AML-193 (cell line): Measurements from ENCODE around the gene UROS.

Experiments
- DNase-seq, 2 experiments: peaks; one replicate each; lab custom pipeline; 2025; lab: John Stamatoyannopoulos, UW

UROS gene

DNA sequence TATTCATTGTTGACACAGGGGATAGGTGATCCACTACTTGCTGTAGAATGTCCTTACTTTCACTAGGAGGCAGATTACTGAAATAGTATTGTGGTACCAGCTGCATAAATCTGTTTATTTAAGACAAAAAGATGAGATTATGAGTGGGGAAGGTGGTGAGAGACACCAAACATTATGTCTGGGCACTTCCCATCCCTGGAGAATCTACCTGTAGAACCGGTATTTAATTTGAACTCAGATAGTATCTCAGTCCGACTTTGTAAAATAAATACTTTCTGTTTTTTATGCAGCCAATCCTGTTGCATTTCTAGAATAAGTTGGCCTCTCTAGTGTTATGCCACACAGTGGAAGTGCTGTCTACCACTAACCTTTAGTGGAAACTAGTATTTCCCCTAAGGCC, 13.7 kb upstream of the UROS start:
- DNase-seq: no peak

DNA sequence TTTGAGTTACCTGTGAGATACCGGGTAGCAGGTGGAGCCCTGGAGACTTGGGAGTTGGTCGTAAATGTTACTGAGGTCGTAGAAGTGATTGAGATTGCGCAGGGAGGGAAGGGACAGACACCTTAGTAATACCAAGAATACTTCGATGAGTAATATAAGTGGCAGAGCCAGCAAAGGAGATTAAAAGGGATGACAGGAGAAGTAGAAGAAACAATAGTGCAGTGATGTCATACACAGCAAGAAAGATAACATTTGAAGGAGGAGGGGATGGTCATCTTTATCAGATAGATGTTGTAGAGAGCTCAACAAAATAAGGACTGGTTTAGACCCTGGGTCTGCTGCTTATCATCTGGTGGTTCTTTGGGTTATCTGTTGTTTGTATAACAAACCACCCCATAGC, 5.3 kb upstream of the UROS start:
- DNase-seq: no peak

DNA sequence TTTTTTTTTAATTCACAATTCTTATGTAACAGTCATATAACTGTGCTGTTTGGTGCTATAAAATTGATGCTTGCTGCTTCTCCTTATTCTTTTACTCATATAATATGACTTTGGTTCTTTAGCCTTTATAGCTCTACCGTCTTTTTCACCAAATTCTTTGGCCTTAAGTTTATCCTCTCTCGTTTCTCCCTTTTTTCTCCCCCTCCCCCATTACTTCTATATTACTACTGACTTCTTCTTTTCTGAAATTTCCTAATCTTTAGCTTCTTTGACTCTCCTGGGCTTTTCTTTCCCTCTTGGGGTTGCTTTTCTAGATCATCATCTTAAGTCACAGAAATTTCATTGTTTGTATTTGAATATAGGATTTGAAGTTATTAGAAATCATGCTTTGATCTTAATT, 4.1 kb upstream of the UROS start:
- DNase-seq: no peak

DNA sequence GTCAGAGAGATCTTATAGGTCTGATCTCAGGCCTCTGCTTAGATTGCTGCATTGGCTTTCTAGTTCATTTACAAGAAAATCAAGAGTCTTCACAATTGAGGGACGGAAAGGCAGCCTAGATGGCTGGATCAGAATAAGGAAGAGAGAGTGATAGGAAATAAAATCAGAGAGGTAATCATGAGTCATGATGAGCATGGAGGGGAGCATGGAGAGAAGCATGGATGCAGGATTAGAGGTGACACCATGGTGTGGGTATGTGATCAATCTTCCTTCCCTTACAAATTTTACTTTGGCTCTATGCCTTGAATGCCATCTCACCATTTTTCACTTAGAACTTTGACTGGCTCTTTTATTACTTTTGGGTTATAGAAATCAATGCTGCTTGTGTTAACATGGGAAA, 1.7 kb upstream of the UROS start:
- DNase-seq: no peak

DNA sequence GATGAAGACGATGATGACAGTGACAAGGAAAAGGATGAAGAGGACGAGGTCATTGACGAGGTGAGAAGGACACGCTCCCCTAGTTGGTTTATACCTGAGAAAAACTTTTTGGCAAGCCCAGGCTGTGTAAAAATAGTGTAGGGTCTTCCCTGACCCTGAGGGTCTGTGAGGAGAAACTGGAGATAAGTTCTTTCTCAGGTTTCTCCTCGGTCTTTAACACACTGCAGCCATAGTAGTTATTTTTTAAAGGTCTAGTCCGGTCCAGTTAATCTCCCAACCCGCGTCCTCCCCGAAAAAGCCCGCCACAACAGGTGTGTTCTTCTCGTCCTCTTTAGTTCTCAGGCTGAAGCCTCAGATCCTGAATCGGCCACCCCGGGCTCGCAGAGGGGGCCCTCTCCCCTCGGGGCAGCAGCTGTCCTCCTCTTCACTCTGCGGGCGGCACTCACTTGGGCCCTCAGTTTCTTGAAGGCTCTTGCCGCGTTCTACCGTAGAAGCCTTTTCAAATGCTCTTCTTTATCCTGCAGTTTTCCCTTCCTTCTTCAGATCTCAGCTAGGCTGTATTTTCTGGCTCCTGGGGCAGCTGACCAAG, 699 bp upstream of the UROS start:
- no peak for DNase-seq

DNA sequence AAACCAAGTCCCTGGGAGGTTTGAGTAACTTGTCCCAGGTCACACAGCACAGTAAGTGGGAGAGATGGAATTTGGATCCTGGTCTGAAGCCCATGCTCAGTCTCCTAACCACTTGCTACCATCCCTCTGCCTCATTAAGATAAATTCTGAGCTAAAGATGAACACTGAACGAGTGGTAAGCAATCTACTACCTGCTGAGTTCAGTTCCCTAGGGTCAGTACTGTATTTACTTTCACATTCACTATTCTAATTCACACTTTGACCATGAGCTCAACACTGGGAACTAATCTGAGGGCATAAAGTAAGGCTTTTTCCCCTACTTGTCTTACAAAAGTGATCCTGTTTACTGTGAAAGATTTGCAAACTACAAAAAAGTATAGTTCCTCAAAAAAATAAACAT, 2.4 kb downstream of the UROS start:
- DNase-seq: no peak

DNA sequence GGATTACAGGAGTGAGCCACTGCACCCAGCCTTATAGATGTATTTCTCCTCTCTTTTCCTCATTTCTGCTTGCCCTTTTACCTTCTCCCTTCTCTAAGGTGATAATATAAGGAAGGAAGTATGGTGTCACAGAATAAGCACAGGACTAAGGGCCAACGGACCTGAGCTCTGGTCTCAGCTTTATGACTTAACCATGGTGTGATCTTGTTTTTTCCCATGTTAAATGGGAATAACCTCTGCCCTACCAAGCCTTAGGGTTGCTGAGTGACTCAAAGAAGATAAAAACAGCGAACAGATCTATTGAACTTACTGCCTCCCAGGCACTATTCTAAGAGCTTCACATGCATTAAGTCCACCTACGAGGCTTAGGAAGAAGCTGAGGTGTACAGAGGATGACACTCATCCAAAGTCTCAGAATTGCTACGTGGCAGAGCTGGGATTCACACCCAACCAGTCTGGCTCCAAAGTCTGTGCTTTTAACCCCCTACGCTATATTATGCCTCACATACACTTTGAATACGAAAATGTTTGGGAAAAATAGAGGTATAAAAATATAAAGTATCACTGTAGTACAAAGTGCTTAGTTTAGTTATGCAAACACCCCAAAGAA, 5.6 kb downstream of the UROS start:
- DNase-seq: no peak

DNA sequence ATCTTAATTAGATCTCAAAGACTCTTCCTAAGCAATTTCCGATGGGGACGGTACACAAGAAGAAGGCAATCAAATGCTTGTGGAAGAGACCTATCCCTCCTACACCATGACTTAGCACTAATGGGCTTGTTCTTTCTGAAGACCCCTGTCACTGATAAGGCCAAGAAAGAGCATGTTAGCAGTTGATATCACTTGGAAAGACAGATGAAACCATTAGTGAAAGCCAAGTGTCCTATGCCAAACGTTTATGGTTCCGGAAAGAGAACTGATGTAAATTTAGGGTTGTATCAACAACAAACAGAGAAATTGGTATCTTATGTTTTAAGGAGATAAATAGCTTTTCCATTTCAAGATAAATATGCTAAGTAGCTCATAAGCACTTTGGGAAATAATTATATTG, 6.5 kb downstream of the UROS start:
- no peak for DNase-seq

DNA sequence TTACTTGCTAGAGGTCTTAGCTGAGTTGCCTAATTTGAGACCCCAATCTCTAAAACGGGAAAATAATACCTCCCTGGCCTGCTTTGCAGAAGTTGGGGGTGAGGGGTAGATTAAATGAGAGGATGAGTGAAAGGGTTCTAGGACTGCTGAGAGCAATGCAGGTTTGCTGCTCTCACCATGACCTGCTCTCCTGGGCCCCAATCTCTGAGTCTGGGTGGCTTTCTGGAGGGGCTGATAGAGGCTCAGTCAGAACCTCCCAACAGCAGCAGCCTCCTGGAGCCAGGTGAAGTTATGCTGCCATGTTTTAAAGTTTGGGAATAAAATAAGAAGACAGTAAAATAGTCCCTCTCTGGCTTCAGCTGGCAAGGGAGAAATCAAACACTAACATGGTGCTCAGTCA, 7.3 kb downstream of the UROS start:
- DNase-seq: no peak

DNA sequence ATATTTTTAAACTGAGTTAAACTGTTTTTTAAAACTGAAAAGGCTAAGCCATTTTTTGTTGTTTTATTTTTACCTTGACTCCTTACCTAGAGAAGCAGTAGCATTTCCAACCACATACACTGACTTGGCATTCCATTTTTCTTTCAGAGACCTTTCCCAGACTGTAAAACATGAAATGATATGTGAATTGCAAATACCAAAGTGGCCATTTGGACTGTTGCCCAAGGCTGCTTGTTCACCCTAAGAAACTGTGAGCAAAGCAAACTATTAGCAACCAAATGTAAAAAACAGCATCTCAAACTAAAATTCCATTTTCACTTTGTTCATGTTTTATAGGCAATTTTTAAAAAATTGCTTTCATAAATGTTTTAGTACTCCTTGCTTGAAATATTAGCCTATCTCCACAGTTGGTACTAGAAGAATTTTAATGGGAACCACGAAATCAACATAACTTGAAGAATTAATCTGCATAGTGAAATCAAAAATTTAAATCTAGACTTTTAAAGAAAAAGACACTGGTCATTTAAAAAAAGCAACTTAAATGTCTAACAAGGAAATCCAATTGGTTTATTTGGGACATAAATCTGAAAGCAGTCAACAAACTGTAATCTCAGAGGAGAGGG, 10.8 kb downstream of the UROS start:
- no peak for DNase-seq

DNA sequence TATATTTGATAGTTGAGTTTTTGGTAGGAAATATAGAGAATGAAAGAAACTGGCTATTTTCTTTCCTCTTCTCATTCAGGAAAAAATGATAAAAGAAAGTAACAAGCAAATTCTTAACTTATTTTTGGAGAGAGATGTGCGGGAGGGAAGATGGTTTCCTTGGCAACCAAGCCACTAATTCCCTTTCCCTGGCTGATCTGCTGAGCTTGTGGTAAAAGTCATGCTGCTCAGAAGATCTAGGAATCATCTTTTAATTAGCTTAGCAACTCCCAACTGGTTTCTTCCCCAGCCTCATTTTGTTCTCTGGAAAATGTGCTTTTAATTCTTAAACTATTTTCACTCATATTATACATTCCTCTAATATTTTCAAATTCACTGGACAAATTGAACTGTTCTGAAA, 11.8 kb downstream of the UROS start:
- no peak for DNase-seq

DNA sequence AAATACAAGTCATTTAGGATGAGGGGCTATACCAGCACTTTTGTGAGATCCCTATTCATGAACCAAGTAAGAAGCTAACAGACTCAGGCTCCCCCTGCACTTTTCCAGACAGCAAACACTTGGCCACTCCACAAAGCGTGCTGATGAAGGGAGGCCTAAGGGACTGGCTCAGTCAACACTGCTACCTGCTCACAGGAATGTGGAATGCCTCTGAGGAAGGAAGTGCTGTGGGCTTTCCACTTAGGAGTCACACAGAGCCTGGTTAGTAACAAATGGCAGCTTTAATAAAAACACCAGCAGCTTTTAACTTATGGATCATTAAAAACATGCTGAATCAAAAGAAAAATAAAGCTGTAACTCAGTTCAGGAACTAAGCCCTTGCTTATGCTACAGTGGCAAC, 15.0 kb downstream of the UROS start:
- no peak for DNase-seq

DNA sequence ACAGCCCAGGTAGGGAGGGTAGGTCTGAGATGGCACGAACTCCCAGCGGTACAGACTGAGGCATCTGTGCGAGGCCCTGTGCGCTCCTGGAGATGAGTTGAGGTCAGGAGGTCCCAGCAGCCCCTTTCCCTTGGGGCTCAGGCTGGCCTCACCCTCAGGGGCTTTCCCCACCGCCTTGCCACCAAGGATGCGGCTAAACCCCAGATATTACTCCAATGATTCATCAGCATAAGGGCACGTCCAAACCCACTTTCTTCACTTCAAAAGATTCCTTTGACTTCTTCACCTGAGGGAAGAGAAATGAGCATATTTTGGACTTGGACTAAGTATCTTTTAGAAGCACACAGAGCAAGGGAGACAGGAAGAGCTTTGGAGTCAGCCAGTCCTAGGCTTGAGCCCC, 20.3 kb downstream of the UROS start:
- no peak for DNase-seq

DNA sequence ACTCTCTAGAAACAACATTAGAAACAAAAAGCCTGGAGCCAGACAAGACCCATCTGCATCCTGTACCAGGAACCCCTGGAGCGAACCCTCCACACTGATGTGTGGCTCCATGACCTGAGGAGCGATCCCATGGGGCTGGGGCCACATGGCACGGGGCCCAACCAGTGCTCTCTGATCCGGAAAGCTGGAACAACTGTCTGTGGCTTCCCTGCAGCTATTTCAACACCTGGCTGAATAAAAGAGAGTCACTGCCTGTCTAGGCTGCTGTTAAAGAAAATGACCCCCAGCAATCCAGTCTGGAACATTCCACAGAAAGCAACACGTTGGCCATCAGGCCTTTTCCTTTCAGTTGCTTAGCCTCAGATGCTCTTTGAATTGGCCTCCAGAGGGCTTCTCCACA, 20.9 kb downstream of the UROS start:
- DNase-seq: no peak

DNA sequence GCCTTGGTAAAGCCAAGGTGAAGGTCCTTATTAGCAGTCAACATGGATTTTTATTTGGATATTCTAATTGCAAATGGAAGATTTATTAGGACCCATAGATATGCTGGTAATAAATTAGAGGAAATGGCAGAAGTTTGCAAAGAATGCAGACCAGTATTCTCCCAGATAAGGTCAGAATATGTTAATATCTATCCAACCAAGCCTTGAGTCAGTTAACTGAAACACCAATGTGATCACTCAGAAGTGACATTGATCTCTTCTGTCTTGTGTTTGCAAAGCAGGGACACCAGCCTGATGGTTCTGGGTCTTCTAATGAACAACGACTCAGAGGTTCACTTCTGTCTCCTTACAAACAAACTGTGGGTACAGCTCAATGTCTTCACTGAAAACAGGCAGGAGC, 21.5 kb downstream of the UROS start:
- DNase-seq: no peak

DNA sequence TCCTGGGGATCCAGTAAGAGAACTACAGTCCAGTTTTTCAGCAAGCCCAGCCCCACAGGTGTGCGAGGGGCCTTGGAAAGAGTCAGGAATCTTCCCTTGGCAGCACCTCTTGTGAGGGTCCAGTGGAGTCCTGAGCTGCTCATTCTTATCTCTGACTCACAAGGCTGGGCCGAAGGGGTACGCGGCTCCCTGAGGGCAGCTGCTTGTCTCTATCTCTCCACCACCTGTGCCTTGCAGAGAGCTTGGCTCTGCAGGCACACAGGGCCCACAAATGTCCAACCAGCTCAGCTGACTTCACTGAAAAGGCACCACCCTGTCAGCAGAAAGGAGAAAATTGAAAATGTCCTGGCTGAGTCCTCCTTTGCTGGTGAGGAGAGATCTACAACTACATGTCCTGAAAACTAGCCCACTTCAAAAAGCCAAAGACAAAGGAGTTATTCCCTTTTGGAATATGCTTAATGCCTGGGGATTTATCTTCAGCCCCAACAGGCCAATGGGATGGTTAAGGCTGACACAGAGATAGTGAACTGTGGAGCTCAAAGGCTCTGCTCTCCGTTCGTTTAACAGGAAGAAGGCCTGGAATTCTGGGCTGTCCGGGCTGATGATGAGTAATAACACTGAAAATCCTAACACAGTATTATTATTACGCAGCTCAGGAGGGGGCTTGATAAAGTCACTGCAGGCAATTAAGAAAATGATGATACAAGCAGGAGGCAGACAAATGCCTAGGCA, 23.4 kb downstream of the UROS start:
- no peak for DNase-seq

DNA sequence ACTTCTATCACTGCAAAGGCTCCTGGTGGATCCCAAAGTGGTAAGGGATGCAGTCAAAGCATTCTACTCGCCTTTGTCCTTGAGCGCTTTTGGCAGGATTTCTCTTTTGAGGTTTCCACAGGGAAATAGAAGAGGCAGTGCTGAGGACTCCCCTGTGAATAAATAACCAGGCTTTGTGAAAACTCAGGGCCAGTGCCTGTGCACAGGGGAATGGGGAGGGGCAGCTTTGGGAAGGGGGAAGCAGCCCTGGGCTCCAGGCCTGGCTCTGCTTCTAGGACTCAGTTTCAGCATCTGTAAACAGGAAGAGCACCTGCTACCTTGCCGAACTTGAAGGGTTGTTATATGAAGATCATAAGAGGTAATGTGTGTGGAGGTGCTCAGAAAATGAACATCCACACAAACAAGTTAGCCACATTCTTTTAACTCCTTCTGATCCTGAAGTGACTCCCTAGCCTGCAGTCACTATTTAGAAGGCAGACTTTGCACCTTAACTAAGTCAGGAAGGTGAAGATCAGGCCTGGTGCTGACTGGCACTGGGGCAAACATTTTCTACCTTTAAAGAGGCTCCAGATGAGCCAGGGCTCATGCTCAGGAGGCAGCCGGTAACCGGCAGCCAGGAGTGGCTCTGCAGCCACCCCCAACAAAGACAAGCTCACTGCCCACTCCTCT, 24.9 kb downstream of the UROS start:
- DNase-seq: no peak

DNA sequence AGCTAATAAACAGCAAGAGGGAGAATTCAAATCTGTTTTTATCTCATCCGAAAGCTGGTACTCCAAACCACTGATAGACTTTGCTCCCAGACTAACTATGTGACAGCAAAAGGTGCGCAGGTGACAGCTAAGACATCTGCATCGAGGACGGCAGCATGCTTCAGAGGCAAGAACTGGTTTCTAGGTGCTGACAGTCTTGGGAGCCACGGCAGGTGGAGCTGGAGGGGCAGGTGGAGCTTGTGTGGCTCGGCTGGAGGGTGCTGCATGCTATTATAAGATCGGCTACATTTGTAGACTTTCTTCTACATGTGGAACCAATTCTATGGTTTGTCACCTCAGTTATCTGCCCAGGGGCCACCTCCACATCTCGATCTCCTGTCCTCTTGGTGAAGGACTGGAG, 25.6 kb downstream of the UROS start:
- no peak for DNase-seq

DNA sequence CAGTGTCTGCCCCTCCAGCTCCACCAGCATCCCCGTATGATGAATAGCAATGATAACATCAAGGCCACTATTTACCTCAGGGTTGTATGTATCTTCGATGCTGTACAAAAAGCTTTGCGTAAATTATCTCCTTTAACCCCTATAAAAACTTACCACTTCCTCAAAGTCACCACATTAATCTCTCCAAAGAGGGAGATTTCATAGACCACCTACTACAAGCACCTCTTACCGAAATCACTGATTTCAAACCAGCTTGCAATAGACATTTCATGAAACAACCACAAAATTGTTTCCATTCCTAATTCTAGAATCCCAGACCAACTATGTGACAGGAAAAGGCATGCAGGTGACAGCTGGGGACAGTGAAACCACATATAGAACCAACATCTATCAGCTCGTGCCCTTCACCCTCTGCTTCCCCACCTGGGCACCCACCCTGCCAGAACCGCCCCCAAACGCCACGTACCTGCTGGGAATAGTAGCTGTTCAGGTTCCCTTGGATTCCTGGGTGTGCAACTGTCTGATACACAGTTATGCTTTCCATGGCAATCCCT, 27.3 kb downstream of the UROS start:
- no peak for DNase-seq

DNA sequence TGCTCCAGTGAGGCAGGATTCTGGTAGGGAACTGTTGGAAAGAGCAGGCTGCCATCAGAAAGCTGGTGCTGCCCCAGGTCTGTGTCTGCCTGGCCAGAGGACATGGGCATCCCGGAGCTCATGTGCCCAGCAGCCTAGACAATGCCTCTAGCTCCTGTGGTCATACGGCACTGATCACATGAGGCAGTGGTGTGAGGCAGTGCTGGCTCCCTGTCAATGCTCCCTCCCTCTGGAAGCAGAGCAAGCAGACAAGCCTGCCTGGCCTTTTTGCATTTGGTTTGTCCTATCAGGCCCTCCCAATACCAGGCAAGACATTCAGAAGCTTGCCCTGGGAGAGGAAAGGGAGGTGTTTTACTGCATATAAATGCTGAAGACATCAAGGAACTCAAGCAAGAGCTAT, 27.9 kb downstream of the UROS start:
- DNase-seq: no peak

DNA sequence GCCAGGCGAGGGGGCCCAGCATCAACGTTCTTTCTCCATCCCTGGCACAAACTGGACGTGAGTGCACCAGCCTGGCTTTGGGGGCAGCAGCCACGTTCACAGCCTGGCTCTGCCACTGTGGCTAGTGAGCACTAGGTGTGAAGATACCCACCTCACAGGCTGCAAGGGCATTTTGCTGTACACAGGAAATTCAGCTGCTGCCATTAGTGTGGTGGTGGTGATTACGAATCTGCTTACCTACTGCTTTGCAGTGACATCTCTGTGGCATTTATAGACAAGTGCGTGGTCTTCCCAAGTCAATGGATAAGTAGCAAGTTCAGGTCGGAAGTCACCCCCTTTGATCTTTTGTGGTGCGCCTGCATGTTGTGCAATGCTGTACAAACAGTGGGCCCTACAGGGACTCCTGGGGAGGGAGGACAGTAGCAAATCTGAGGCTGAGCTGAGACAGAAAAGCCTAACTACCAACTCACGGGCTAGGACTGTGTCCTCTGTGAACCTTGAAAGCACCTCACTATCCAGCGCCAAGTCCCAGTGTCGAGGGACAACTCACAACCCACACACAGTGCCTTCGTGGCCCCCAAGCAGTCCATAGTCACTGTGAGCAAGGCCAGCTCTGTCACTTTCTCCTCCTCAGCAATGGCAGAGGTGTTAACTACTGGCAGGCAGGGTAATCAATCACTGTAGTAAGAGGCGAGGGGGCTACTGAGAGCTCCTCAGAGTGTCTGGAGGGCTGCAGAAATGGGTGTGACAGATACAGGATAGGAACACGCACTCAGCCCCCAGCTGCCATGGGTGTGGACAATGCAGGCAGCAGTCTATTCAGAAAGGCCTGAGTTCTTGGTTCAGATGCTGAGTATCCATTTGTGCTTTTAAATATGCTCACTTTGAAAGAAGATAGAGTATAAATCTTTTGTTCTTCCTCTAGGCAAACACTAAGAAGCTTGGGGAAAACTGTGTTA, 30.4 kb downstream of the UROS start:
- DNase-seq: no peak
